ENCODE data around the gene CDC14B.

- TF ChIP-seq, protein P1, sequence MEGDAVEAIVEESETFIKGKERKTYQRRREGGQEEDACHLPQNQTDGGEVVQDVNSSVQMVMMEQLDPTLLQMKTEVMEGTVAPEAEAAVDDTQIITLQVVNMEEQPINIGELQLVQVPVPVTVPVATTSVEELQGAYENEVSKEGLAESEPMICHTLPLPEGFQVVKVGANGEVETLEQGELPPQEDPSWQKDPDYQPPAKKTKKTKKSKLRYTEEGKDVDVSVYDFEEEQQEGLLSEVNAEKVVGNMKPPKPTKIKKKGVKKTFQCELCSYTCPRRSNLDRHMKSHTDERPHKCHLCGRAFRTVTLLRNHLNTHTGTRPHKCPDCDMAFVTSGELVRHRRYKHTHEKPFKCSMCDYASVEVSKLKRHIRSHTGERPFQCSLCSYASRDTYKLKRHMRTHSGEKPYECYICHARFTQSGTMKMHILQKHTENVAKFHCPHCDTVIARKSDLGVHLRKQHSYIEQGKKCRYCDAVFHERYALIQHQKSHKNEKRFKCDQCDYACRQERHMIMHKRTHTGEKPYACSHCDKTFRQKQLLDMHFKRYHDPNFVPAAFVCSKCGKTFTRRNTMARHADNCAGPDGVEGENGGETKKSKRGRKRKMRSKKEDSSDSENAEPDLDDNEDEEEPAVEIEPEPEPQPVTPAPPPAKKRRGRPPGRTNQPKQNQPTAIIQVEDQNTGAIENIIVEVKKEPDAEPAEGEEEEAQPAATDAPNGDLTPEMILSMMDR (IDR thresholded peaks at IDR 0.05; ENCODE audit: low read depth, low read length, missing input control), result no peak
- TF ChIP-seq JUND (IDR thresholded peaks at IDR 0.05) (no peak), TAF1 (conservative IDR thresholded peaks at IDR 0.05) (no peak), SP1 (IDR thresholded peaks at IDR 0.05) (no peak), FOXA1 (IDR thresholded peaks at IDR 0.05) (no peak), RAD21 (IDR thresholded peaks at IDR 0.05) (no peak), GABPA (IDR thresholded peaks at IDR 0.05 in 1 of 2, conservative IDR thresholded peaks at IDR 0.05 in 1 of 2) (no peak), REST (IDR thresholded peaks at IDR 0.05) (no peak), YY1 (IDR thresholded peaks at IDR 0.05) (no peak)
- TF ChIP-seq, protein P2, sequence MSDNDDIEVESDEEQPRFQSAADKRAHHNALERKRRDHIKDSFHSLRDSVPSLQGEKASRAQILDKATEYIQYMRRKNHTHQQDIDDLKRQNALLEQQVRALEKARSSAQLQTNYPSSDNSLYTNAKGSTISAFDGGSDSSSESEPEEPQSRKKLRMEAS (IDR thresholded peaks at IDR 0.05), result no peak
Observed at GRCh38 chr9:96556701-96557461, 62.8 kb downstream of the CDC14B start.

Data from liver (tissue), 3 donors.